Loucy (cell line): Measurements from ENCODE around the gene LTF.
A peak's percentile ranks its signal among the peaks of the same experiment; 100 is the strongest.

ENCODE experiments used
- H2AFZ ChIP-seq: fragments of 200-600 bp; sonication (generic); 2 replicates; pipeline ENCODE4 v1.6.0; 2016; ENCODE audit warnings: antibody characterized with exemption, mild to moderate bottlenecking, low read length, moderate library complexity
- H3F3A ChIP-seq: fragments of 200-600 bp; 2 replicates; pipeline ENCODE4 v1.6.0; 2016; ENCODE audit warnings: antibody characterized with exemption, low read depth, mild to moderate bottlenecking
- H3K27me3 ChIP-seq: fragments of 200-600 bp; sonication (generic); 2 replicates; pipeline ENCODE4 v1.6.1; 2014; ENCODE audit warnings: low read length, mild to moderate bottlenecking; ENCODE audit not compliant: insufficient read depth, poor library complexity, severe bottlenecking
- H3K36me3 ChIP-seq: fragments of 200-600 bp; sonication (generic); 2 replicates; pipeline ENCODE4 v1.6.1; 2016; ENCODE audit warnings: low read length; ENCODE audit not compliant: insufficient read depth
- H3K4me1 ChIP-seq: fragments of 200-600 bp; sonication (generic); 2 replicates; pipeline ENCODE4 v1.5.1; 2014; ENCODE audit warnings: low read length, mild to moderate bottlenecking; ENCODE audit not compliant: insufficient read depth, poor library complexity, severe bottlenecking
- H3K4me2 ChIP-seq: fragments of 200-600 bp; sonication (generic); 2 replicates; pipeline ENCODE4 v1.6.0; 2014; ENCODE audit warnings: antibody characterized with exemption, low read length, low read depth, mild to moderate bottlenecking; ENCODE audit not compliant: poor library complexity, severe bottlenecking
- H3K4me3 ChIP-seq: fragments of 200-600 bp; sonication (generic); 2 replicates; pipeline ENCODE4 v1.5.1; 2014; ENCODE audit warnings: low read length, mild to moderate bottlenecking, mixed read lengths; ENCODE audit not compliant: poor library complexity, severe bottlenecking
- H3K79me2 ChIP-seq: fragments of 200-600 bp; sonication (generic); 2 replicates; pipeline ENCODE4 v1.6.1; 2014; ENCODE audit warnings: low read length; ENCODE audit not compliant: insufficient read depth
- H3K9ac ChIP-seq: fragments of 200-600 bp; sonication (generic); 2 replicates; pipeline ENCODE4 v1.6.0; 2014; ENCODE audit warnings: mild to moderate bottlenecking, low read depth, low read length, moderate library complexity; ENCODE audit not compliant: poor library complexity, severe bottlenecking
- H3K9me2 ChIP-seq: fragments of 200-600 bp; sonication (generic); replicated peaks from 2 replicates; pipeline ENCODE4 v1.6.1; 2016; ENCODE audit warnings: low read depth, low read length, mixed read lengths
- H3K9me3 ChIP-seq: fragments of 200-600 bp; sonication (generic); 2 replicates; pipeline ENCODE4 v1.6.1; 2014; ENCODE audit warnings: mild to moderate bottlenecking, antibody characterized with exemption, low read length, low read depth; ENCODE audit not compliant: insufficient read depth
- H4K20me1 ChIP-seq: fragments of 200-600 bp; sonication (generic); 2 replicates; pipeline ENCODE4 v1.6.0; 2014; ENCODE audit warnings: antibody characterized with exemption, low read length, mild to moderate bottlenecking; ENCODE audit not compliant: insufficient read depth, poor library complexity, severe bottlenecking
- EZH2phosphoT487 ChIP-seq: fragments of 200-600 bp; IDR thresholded peaks from 2 replicates; pipeline ENCODE4 v1.6.1; 2018; ENCODE audit warnings: antibody characterized with exemption, mild to moderate bottlenecking, moderate library complexity, borderline replicate concordance
- TF ChIP-seq, protein P1 (sequence below): fragments of 200-600 bp; sonication (generic); conservative IDR thresholded peaks from 2 replicates; pipeline ENCODE4 v1.5.1; 2014; ENCODE audit warnings: mild to moderate bottlenecking, antibody characterized with exemption, low read length

LTF gene

GRCh38 chr3:46463120-46463867 is 1.4 kb downstream of the LTF start:
- Histone ChIP-seq H3F3A (no peaks in the 10 kb centered on the region), H3K9ac (no peak overlapping the region), H3K36me3 (no peaks in the 10 kb centered on the region), H3K27me3 (no peaks in the 10 kb centered on the region), H4K20me1 (no peaks in the 10 kb centered on the region), H3K9me2 (no peaks in the 10 kb centered on the region), H3K9me3 (no peaks in the 10 kb centered on the region), H3K4me2 (no peak overlapping the region), H3K79me2 (no peaks in the 10 kb centered on the region), H3K4me3 (no peak overlapping the region), H3K4me1 (peaks cover 15% of the 10 kb centered on the region), H2AFZ (no peak overlapping the region)
- TF ChIP-seq, protein P1, sequence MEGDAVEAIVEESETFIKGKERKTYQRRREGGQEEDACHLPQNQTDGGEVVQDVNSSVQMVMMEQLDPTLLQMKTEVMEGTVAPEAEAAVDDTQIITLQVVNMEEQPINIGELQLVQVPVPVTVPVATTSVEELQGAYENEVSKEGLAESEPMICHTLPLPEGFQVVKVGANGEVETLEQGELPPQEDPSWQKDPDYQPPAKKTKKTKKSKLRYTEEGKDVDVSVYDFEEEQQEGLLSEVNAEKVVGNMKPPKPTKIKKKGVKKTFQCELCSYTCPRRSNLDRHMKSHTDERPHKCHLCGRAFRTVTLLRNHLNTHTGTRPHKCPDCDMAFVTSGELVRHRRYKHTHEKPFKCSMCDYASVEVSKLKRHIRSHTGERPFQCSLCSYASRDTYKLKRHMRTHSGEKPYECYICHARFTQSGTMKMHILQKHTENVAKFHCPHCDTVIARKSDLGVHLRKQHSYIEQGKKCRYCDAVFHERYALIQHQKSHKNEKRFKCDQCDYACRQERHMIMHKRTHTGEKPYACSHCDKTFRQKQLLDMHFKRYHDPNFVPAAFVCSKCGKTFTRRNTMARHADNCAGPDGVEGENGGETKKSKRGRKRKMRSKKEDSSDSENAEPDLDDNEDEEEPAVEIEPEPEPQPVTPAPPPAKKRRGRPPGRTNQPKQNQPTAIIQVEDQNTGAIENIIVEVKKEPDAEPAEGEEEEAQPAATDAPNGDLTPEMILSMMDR, result no peak
- no peak for TF ChIP-seq EZH2phosphoT487

- H2AFZ ChIP-seq, result no peak overlapping the region
- no peaks in the 10 kb centered on the region for H3K79me2 ChIP-seq
- no peaks in the 10 kb centered on the region for H3K36me3 ChIP-seq
- no peaks in the 10 kb centered on the region for H3F3A ChIP-seq
- H3K4me3 ChIP-seq, result no peak overlapping the region
- no peaks in the 10 kb centered on the region for H4K20me1 ChIP-seq
- no peak overlapping the region for H3K4me2 ChIP-seq
- no peak overlapping the region for H3K9ac ChIP-seq
- no peaks in the 10 kb centered on the region for H3K9me3 ChIP-seq
- TF ChIP-seq, protein P1, result no peak
- no peak for TF ChIP-seq EZH2phosphoT487
- no peaks in the 10 kb centered on the region for H3K9me2 ChIP-seq
- H3K4me1 ChIP-seq, result peaks cover 15% of the 10 kb centered on the region
- H3K27me3 ChIP-seq, result no peaks in the 10 kb centered on the region
Observed at GRCh38 chr3:46462511-46462910, 2.2 kb downstream of the LTF start.

- Histone ChIP-seq H3K4me2 (no peak overlapping the region), H3K9me3 (no peaks in the 10 kb centered on the region), H3K36me3 (no peaks in the 10 kb centered on the region), H3K4me3 (no peak overlapping the region), H3K9ac (no peak overlapping the region), H3K9me2 (no peaks in the 10 kb centered on the region), H3K27me3 (no peaks in the 10 kb centered on the region), H4K20me1 (no peaks in the 10 kb centered on the region), H3K79me2 (no peaks in the 10 kb centered on the region), H2AFZ (no peak overlapping the region), H3K4me1 (peaks cover 15% of the 10 kb centered on the region), H3F3A (no peaks in the 10 kb centered on the region)
- TF ChIP-seq, protein P1, result peak; percentile 25; the same call in 1 of the 2 replicates
- no peak for TF ChIP-seq EZH2phosphoT487
Observed at GRCh38 chr3:46462111-46462510, 2.6 kb downstream of the LTF start.
